Mesenchymal stem cell (in vitro differentiated cells and primary cell): Measurements from ENCODE around the gene BMI1.

Experiments used
- DNase-seq: peaks from one replicate; pipeline ENCODE4 v3.0.0-alpha.2; 2013
- H2AFZ ChIP-seq: one replicate; pipeline ENCODE4 v1.6.1; 2013; ENCODE audit warnings: low read depth, mild to moderate bottlenecking, control low read depth, inconsistent platforms, low read length, moderate library complexity
- H2AK5ac ChIP-seq: 2 replicates; pipeline ENCODE4 v1.6.1; 2013; ENCODE audit warnings: low read length, moderate library complexity, mild to moderate bottlenecking, inconsistent platforms; ENCODE audit not compliant: severe bottlenecking
- H2BK120ac ChIP-seq: one replicate; pipeline ENCODE4 v1.6.1; 2013; ENCODE audit warnings: low read depth, mild to moderate bottlenecking, inconsistent platforms, low read length, moderate library complexity
- H2BK12ac ChIP-seq, 2 experiments: one replicate each; pipeline ENCODE4 v1.6.1; 2013; ENCODE audit warnings: inconsistent platforms in 2 of 2, low read length in 2 of 2, mild to moderate bottlenecking in 2 of 2, moderate library complexity in 2 of 2, control low read depth in 1 of 2
- H2BK15ac ChIP-seq: one replicate; pipeline ENCODE4 v1.6.1; 2013; ENCODE audit warnings: mild to moderate bottlenecking, low read depth, inconsistent platforms; ENCODE audit not compliant: poor library complexity, severe bottlenecking
- H2BK5ac ChIP-seq: 2 replicates; pipeline ENCODE4 v1.6.1; 2013; ENCODE audit warnings: low read depth, mild to moderate bottlenecking, low read length, control low read depth, inconsistent platforms; ENCODE audit not compliant: poor library complexity, severe bottlenecking
- H3K14ac ChIP-seq, 2 experiments: one replicate each; pipeline ENCODE4 v1.6.1; 2013; ENCODE audit warnings: inconsistent platforms in 2 of 2, low read length in 2 of 2, control low read depth in 1 of 2, mild to moderate bottlenecking in 1 of 2, moderate library complexity in 1 of 2
- H3K18ac ChIP-seq, 2 experiments: one replicate each; pipeline ENCODE4 v1.6.1; 2013; ENCODE audit warnings: inconsistent platforms in 2 of 2, low read length in 2 of 2, control low read depth in 1 of 2, low read depth in 1 of 2, mild to moderate bottlenecking in 1 of 2
- H3K23ac ChIP-seq, 2 experiments: one replicate each; pipeline ENCODE4 v1.6.1; 2013; ENCODE audit warnings: inconsistent platforms in 2 of 2, low read length in 2 of 2, mild to moderate bottlenecking in 2 of 2, moderate library complexity in 2 of 2, control low read depth in 1 of 2
- H3K27ac ChIP-seq: 2 replicates; pipeline ENCODE4 v1.5.1; 2013; ENCODE audit warnings: mild to moderate bottlenecking, moderate library complexity, low read length, control low read depth, inconsistent platforms; ENCODE audit not compliant: poor library complexity, severe bottlenecking
- H3K27me3 ChIP-seq, 2 experiments: 2 replicates each; pipeline versions ENCODE4 v1.6.1 to v1.7.0; 2013; ENCODE audit warnings: low read length in 2 of 2, mild to moderate bottlenecking in 2 of 2, moderate library complexity in 2 of 2, control low read depth in 1 of 2, inconsistent platforms in 1 of 2; ENCODE audit not compliant: control insufficient read depth in 1 of 2, insufficient read depth in 1 of 2
- H3K36me3 ChIP-seq, 2 experiments: 2 replicates each; pipeline versions ENCODE4 v1.6.1 to v1.7.0; 2013; ENCODE audit warnings: low read length in 2 of 2, control low read depth in 1 of 2, inconsistent platforms in 1 of 2, low read depth in 1 of 2, mild to moderate bottlenecking in 1 of 2; ENCODE audit not compliant: insufficient read depth in 2 of 2, control insufficient read depth in 1 of 2
- H3K4ac ChIP-seq, 2 experiments: one replicate each; pipeline ENCODE4 v1.6.1; 2013; ENCODE audit warnings: inconsistent platforms in 2 of 2, low read length in 2 of 2, mild to moderate bottlenecking in 2 of 2, moderate library complexity in 2 of 2, control low read depth in 1 of 2, low read depth in 1 of 2
- H3K4me1 ChIP-seq: 2 replicates; pipeline ENCODE4 v1.6.1; 2013; ENCODE audit warnings: low read depth, low read length, control low read depth; ENCODE audit not compliant: control insufficient read depth, insufficient read depth
- H3K4me2 ChIP-seq: 2 replicates; pipeline ENCODE4 v1.6.1; 2013; ENCODE audit warnings: low read length, mild to moderate bottlenecking, inconsistent platforms; ENCODE audit not compliant: poor library complexity, severe bottlenecking
- H3K4me3 ChIP-seq, 2 experiments: 2 replicates each; pipeline versions ENCODE4 v1.5.1 to v1.7.0; 2013; ENCODE audit warnings: low read length in 2 of 2, mild to moderate bottlenecking in 2 of 2, control low read depth in 1 of 2, low read depth in 1 of 2; ENCODE audit not compliant: insufficient read depth in 1 of 2
- H3K79me1 ChIP-seq: replicated peaks from 2 replicates; pipeline ENCODE4 v1.6.1; 2013; ENCODE audit warnings: mild to moderate bottlenecking, control low read depth, low read length, inconsistent platforms; ENCODE audit not compliant: poor library complexity, severe bottlenecking
- H3K9ac ChIP-seq: 2 replicates; pipeline ENCODE4 v1.7.0; 2013; ENCODE audit warnings: mild to moderate bottlenecking, low read length, moderate library complexity
- H3K9me3 ChIP-seq: 2 replicates; pipeline ENCODE4 v1.7.0; 2013; ENCODE audit warnings: mild to moderate bottlenecking, low read length; ENCODE audit not compliant: control insufficient read depth
- H4K8ac ChIP-seq: one replicate; pipeline ENCODE4 v1.6.1; 2013; ENCODE audit warnings: inconsistent platforms, mild to moderate bottlenecking, low read length, moderate library complexity
- H4K91ac ChIP-seq: one replicate; pipeline ENCODE4 v1.6.1; 2013; ENCODE audit warnings: mild to moderate bottlenecking, low read length, inconsistent platforms
- WGBS: methylation state at CpG from one replicate; pipeline ENCODE4 v1.1.7; 2013; ENCODE audit warnings: mixed read lengths; 5-methylcytosine and 5-hydroxymethylcytosine counted together

The BMI1 gene

GRCh38 chr10:22303461-22303860, 17.4 kb upstream of the BMI1 start:
- Histone ChIP-seq H2BK15ac (no peak overlapping the region), H3K4me3 (no peak overlapping the region), H3K18ac (no peak overlapping the region), H2BK5ac (no peak overlapping the region), H2BK120ac (no peak overlapping the region), H2AFZ (no peak overlapping the region), H3K4me2 (no peak overlapping the region), H3K14ac (no peak overlapping the region), H3K27ac (no peak overlapping the region), H3K27me3 (no peaks in the 10 kb centered on the region), H3K9ac (no peak overlapping the region), H2BK12ac (no peak overlapping the region), H3K23ac (no peak overlapping the region), H4K8ac (no peak overlapping the region), H3K36me3 (no peaks in the 10 kb centered on the region), H2AK5ac (no peak overlapping the region), H3K79me1 (no peaks in the 10 kb centered on the region), H4K91ac (no peak overlapping the region), H3K4ac (no peak overlapping the region), H3K4me1 (no peaks in the 10 kb centered on the region), H3K9me3 (no peaks in the 10 kb centered on the region)
- no peak for DNase-seq
- WGBS = 71% methylated on average over 1 of the region's 3 CpGs

GRCh38 chr10:22305721-22306120, 15.2 kb upstream of the BMI1 start:
- Histone ChIP-seq H2AFZ (no peak overlapping the region), H3K4me3 (no peak overlapping the region), H2BK15ac (no peak overlapping the region), H3K4ac (no peak overlapping the region), H3K27ac (no peak overlapping the region), H4K8ac (no peak overlapping the region), H3K23ac (no peak overlapping the region), H2BK120ac (no peak overlapping the region), H2AK5ac (no peak overlapping the region), H2BK12ac (no peak overlapping the region), H3K14ac (no peak overlapping the region), H3K79me1 (no peaks in the 10 kb centered on the region), H3K27me3 (no peaks in the 10 kb centered on the region), H3K4me1 (no peaks in the 10 kb centered on the region), H3K18ac (no peak overlapping the region), H3K9ac (no peak overlapping the region), H4K91ac (no peak overlapping the region), H3K36me3 (no peaks in the 10 kb centered on the region), H3K9me3 (no peaks in the 10 kb centered on the region), H3K4me2 (no peak overlapping the region), H2BK5ac (no peak overlapping the region)
- no peak for DNase-seq
- WGBS = no CpG with 5 or more reads among the region's 2 CpGs

GRCh38 chr10:22308390-22308789, 12.5 kb upstream of the BMI1 start:
- Histone ChIP-seq H3K36me3 (no peaks in the 10 kb centered on the region), H3K23ac (no peak overlapping the region), H3K4me3 (no peak overlapping the region), H3K14ac (no peak overlapping the region), H2BK5ac (no peak overlapping the region), H3K9me3 (no peaks in the 10 kb centered on the region), H3K27ac (no peak overlapping the region), H2AK5ac (no peak overlapping the region), H4K91ac (no peak overlapping the region), H3K79me1 (no peaks in the 10 kb centered on the region), H3K27me3 (no peaks in the 10 kb centered on the region), H3K4me2 (no peak overlapping the region), H2BK12ac (no peak overlapping the region), H2AFZ (no peak overlapping the region), H3K9ac (no peak overlapping the region), H3K4ac (no peak overlapping the region), H2BK15ac (no peak overlapping the region), H3K18ac (no peak overlapping the region), H4K8ac (no peak overlapping the region), H3K4me1 (no peaks in the 10 kb centered on the region), H2BK120ac (no peak overlapping the region)
- DNase-seq = peak; percentile 33
- WGBS = 33% methylated on average over 1 of the region's 2 CpGs

GRCh38 chr10:22309180-22310000, 11.5 kb upstream of the BMI1 start:
- Histone ChIP-seq H4K8ac (no peak overlapping the region), H2BK15ac (no peak overlapping the region), H2BK120ac (no peak overlapping the region), H2BK5ac (no peak overlapping the region), H3K27ac (no peak overlapping the region), H3K23ac (no peak overlapping the region), H3K14ac (no peak overlapping the region), H3K27me3 (no peaks in the 10 kb centered on the region), H3K9ac (no peak overlapping the region), H3K79me1 (no peaks in the 10 kb centered on the region), H3K18ac (no peak overlapping the region), H3K4me3 (no peak overlapping the region), H2BK12ac (no peak overlapping the region), H3K9me3 (no peaks in the 10 kb centered on the region), H3K4me2 (no peak overlapping the region), H2AFZ (no peak overlapping the region), H3K4me1 (no peaks in the 10 kb centered on the region), H3K36me3 (no peaks in the 10 kb centered on the region), H3K4ac (no peak overlapping the region), H2AK5ac (no peak overlapping the region), H4K91ac (no peak overlapping the region)
- no peak for DNase-seq
- no CpG with 5 or more reads among the region's 4 CpGs for whole genome bisulfite sequencing
